Natural killer cell (primary cell): ENCODE data around the gene C1orf115. TPM values are rescaled to one million over a fixed set of nuclear protein-coding genes. Genes with fewer than 3 reads are reported as not detected.

Experiments
- ATAC-seq, 3 donors: fragments of 150-1000 bp in 2 of 3; fragments of 200-7000 bp in 1 of 3; cut with Tn5 transposase; 1 replicate in 1 of 3; 2 replicates in 2 of 3; pipeline ENCODE4 v1.10.0; 2021; ENCODE audit warnings: mild to moderate bottlenecking in 2 of 3, moderate library complexity in 2 of 3
- DNase-seq, 2 donors: peaks; one replicate each; pipeline versions ENCODE4 v3.0.0 to v3.0.0-alpha.2; 2013 to 2021; ENCODE audit warnings: mixed read lengths in 1 of 2
- H3K27ac ChIP-seq: one replicate; pipeline ENCODE4 v1.5.1; 2013; ENCODE audit warnings: mild to moderate bottlenecking, low read length
- H3K27me3 ChIP-seq: one replicate; pipeline ENCODE4 v1.6.1; 2013; ENCODE audit warnings: low read length; ENCODE audit not compliant: control insufficient read depth, insufficient read depth
- H3K36me3 ChIP-seq: one replicate; pipeline ENCODE4 v1.6.1; 2013; ENCODE audit warnings: low read length; ENCODE audit not compliant: control insufficient read depth, insufficient read depth
- H3K4me1 ChIP-seq: one replicate; pipeline ENCODE4 v1.6.1; 2013; ENCODE audit warnings: low read length; ENCODE audit not compliant: control insufficient read depth, insufficient read depth
- H3K4me3 ChIP-seq: one replicate; pipeline ENCODE4 v1.5.1; 2013; ENCODE audit warnings: low read length
- H3K9me3 ChIP-seq: one replicate; pipeline ENCODE4 v1.6.1; 2013; ENCODE audit warnings: low read length; ENCODE audit not compliant: control insufficient read depth, insufficient read depth
- H3K27ac Mint-ChIP-seq, 2 donors: one replicate each; pipeline ENCODE4 v1.8.0; 2022; ENCODE audit warnings: mild to moderate bottlenecking in 2 of 2, mixed read lengths in 2 of 2, moderate library complexity in 1 of 2
- H3K27me3 Mint-ChIP-seq, 2 donors: one replicate each; pipeline ENCODE4 v1.8.0; 2022; ENCODE audit warnings: low read depth in 2 of 2, mixed read lengths in 2 of 2
- H3K36me3 Mint-ChIP-seq: one replicate; pipeline ENCODE4 v1.8.0; 2022; ENCODE audit warnings: mixed read lengths
- H3K4me1 Mint-ChIP-seq, 2 donors: one replicate each; pipeline ENCODE4 v1.8.0; 2022; ENCODE audit warnings: mixed read lengths in 2 of 2
- H3K4me3 Mint-ChIP-seq: one replicate; pipeline ENCODE4 v1.8.0; 2022; ENCODE audit warnings: mild to moderate bottlenecking, moderate library complexity, mixed read lengths
- H3K9me3 Mint-ChIP-seq, 2 donors: one replicate each; pipeline ENCODE4 v1.8.0; 2022; ENCODE audit warnings: mixed read lengths in 2 of 2
- WGBS: methylation state at CpG from one replicate; pipeline ENCODE4 v1.1.7; 2013; ENCODE audit warnings: missing lambda C conversion rate; ENCODE audit not compliant: insufficient coverage; 5-methylcytosine and 5-hydroxymethylcytosine counted together
- intact Hi-C: fragments of 100-400 bp; cut with micrococcal nuclease; formaldehyde crosslinking; loops from one replicate; pipeline ENCODE4 v1.14.2; 2022
- total RNA-seq, 4 donors: library from RNA; stranded (reverse); fragments of 120-200 nt in 1 of 4; gene quantifications; one replicate each; pipeline versions ENCODE4 v1.2.3 to v1.2.4, GENCODE V29; 2013 to 2022
- TF ChIP-seq, protein P1 (sequence below): fragments of 200-600 bp; IDR thresholded peaks from one replicate; pipeline ENCODE4 v1.8.0; 2022; ENCODE audit warnings: antibody characterized with exemption

Gene C1orf115
- total RNA-seq, 3 donors from 2014 or later (not counting 1 experiment from before 2014, with no cell fraction given): 0.33 to 1.3 (median 0.75) TPM

DNA sequence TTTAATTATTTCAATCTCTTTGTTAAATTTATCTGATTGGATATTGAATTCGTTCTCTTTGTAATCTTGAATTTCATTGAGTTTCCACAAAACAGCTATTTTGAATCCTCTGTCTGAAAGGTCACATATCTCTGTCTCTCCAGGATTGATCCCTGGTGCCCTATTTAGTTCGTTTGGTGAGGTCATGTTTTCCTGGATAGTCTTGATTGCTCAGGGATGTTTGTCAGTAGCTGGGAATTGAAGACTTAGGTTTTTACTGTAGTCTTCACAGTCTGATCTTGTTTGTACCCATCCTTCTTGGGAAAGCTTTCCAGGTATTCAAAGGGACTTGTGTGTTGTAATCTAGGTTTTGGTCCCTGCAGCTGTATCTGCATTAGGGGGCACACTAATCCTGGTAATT is 51.2 kb downstream of the C1orf115 start:
- no peak overlapping the region for H3K27ac Mint-ChIP-seq
- 67% methylated on average over 1 of the region's 2 CpGs for WGBS
- Histone ChIP-seq H3K36me3 (no peaks in the 10 kb centered on the region), H3K4me1 (no peaks in the 10 kb centered on the region), H3K4me3 (no peak overlapping the region), H3K9me3 (no peaks in the 10 kb centered on the region), H3K27ac (no peak overlapping the region), H3K27me3 (no peaks in the 10 kb centered on the region)
- ATAC-seq: no peak
- H3K4me1 Mint-ChIP-seq: no peaks in the 10 kb centered on the region
- no peak for DNase-seq
- no peaks in the 10 kb centered on the region for H3K9me3 Mint-ChIP-seq
- TF ChIP-seq, protein P1, sequence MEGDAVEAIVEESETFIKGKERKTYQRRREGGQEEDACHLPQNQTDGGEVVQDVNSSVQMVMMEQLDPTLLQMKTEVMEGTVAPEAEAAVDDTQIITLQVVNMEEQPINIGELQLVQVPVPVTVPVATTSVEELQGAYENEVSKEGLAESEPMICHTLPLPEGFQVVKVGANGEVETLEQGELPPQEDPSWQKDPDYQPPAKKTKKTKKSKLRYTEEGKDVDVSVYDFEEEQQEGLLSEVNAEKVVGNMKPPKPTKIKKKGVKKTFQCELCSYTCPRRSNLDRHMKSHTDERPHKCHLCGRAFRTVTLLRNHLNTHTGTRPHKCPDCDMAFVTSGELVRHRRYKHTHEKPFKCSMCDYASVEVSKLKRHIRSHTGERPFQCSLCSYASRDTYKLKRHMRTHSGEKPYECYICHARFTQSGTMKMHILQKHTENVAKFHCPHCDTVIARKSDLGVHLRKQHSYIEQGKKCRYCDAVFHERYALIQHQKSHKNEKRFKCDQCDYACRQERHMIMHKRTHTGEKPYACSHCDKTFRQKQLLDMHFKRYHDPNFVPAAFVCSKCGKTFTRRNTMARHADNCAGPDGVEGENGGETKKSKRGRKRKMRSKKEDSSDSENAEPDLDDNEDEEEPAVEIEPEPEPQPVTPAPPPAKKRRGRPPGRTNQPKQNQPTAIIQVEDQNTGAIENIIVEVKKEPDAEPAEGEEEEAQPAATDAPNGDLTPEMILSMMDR: no peak
- no peak overlapping the region for H3K4me3 Mint-ChIP-seq
- H3K27me3 Mint-ChIP-seq: peaks cover 36 to 64% of the 10 kb centered on the region in 2 donors
- H3K36me3 Mint-ChIP-seq: no peaks in the 10 kb centered on the region
- intact Hi-C loops: no loop called here

DNA sequence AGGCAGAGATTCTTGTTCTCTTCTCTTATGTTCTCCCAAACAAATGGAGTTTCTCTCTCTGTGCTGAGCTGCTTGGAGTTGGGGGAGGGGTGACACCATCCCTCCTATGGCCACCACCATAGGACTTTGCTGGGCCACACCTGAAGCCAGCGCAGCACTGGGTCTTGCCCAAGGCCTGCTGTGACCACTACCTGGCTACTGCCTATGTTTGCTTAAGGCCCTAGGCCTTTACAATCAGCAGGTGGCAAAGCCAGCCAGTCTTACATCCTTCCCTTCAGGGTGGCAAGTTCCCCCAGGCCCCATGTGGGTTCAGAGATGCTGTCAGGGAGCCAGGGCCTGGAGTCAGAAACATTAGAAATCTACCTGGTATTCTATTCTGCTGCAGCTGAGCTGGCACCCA is 51.7 kb downstream of the C1orf115 start:
- H3K9me3 Mint-ChIP-seq: no peaks in the 10 kb centered on the region
- H3K4me3 Mint-ChIP-seq: no peak overlapping the region
- no peak for DNase-seq
- H3K27ac ChIP-seq: no peak overlapping the region
- no peak overlapping the region for H3K4me3 ChIP-seq
- intact Hi-C loops: no loop called here
- ATAC-seq: no peak
- no peaks in the 10 kb centered on the region for H3K36me3 Mint-ChIP-seq
- no peaks in the 10 kb centered on the region for H3K4me1 Mint-ChIP-seq
- H3K27me3 ChIP-seq: no peaks in the 10 kb centered on the region
- H3K27me3 Mint-ChIP-seq: peaks cover 37 to 65% of the 10 kb centered on the region in 2 donors
- H3K4me1 ChIP-seq: no peaks in the 10 kb centered on the region
- 100% methylated on average over 1 of the region's 1 CpG for WGBS
- H3K36me3 ChIP-seq: no peaks in the 10 kb centered on the region
- H3K27ac Mint-ChIP-seq: no peak overlapping the region
- H3K9me3 ChIP-seq: no peaks in the 10 kb centered on the region
- TF ChIP-seq, protein P1: no peak

DNA sequence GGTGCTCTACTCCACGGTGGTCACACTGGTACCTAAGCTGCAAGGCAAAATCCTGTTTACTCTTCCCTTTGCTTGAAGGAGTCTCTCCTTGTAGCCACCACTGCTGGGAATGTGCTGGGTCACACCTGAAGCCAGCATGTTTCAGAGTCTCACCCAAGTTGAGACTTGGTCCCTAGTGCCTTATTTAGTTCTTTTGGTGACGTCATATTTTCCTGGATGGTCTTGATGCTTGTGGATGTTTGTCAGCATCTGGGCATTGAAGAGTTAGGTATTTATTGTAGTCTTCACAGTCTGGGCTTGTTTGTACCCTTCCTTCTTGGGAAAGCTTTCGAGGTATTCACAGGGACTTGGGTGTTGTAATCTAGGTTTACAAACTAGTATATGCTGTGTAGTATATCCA is 52.4 kb downstream of the C1orf115 start:
- peaks cover 3% of the 10 kb centered on the region for H3K27me3 ChIP-seq
- no peaks in the 10 kb centered on the region for H3K36me3 Mint-ChIP-seq
- no peaks in the 10 kb centered on the region for H3K4me1 ChIP-seq
- no peak for DNase-seq
- no peaks in the 10 kb centered on the region for H3K9me3 ChIP-seq
- no peak overlapping the region for H3K4me3 Mint-ChIP-seq
- ATAC-seq: no peak
- TF ChIP-seq, protein P1: no peak
- peaks cover 0 to 3% of the 10 kb centered on the region in 2 donors for H3K4me1 Mint-ChIP-seq
- 88% methylated on average over 3 of the region's 3 CpGs for WGBS
- no peak overlapping the region for H3K27ac Mint-ChIP-seq
- intact Hi-C loops: no loop called here
- peaks cover 40 to 65% of the 10 kb centered on the region in 2 donors for H3K27me3 Mint-ChIP-seq
- H3K4me3 ChIP-seq: no peak overlapping the region
- no peak overlapping the region for H3K27ac ChIP-seq
- no peaks in the 10 kb centered on the region for H3K36me3 ChIP-seq
- H3K9me3 Mint-ChIP-seq: no peaks in the 10 kb centered on the region

DNA sequence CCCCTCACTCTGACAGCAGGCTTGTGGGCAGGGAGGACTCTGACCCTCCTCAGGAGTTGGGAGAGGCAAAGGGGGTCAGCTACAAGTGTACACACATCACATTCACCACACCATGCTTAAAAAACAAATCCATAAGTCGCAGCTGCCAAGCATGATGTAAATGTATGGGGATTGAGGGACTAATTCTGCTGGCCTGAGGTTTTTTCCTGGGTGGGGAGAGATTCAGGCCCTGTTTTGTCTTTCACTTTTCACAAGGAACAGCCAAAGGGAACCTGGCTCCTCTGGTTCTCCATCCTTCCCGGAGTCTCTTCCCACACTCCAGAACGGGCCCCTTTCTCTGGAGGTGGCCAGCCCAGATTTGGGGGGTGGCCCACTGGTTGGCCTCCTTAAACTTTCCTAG is 56.7 kb downstream of the C1orf115 start:
- H3K27me3 ChIP-seq: peaks cover 29% of the 10 kb centered on the region
- WGBS: 87% methylated on average over 3 of the region's 3 CpGs

More for the DNA sequence above, 56.7 kb downstream of the C1orf115 start:
- H3K36me3 ChIP-seq: no peaks in the 10 kb centered on the region
- H3K9me3 Mint-ChIP-seq: no peaks in the 10 kb centered on the region
- peak overlapping the region; percentile 79 for H3K4me3 Mint-ChIP-seq
- TF ChIP-seq, protein P1: no peak
- H3K4me3 ChIP-seq: no peak overlapping the region
- no peak overlapping the region for H3K27ac Mint-ChIP-seq
- ATAC-seq (no peak), DNase-seq (no peak)
- peaks cover 6 to 9% of the 10 kb centered on the region in 2 donors for H3K4me1 Mint-ChIP-seq
- peaks cover 10% of the 10 kb centered on the region for H3K4me1 ChIP-seq
- H3K36me3 Mint-ChIP-seq: no peaks in the 10 kb centered on the region
- H3K27ac ChIP-seq: no peak overlapping the region
- H3K27me3 Mint-ChIP-seq: peaks cover 46 to 54% of the 10 kb centered on the region in 2 donors
- H3K9me3 ChIP-seq: no peaks in the 10 kb centered on the region
- intact Hi-C loops: no loop called here
